ENCODE measurements around the gene BPNT1. TPM values are rescaled to one million over a fixed set of nuclear protein-coding genes. Genes with fewer than 3 reads are reported as not detected.
"Not testable (repeated sequence)": the region's sequence is repeated elsewhere in the genome, so short reads cannot be mapped to it uniquely, and the experiment has no call there.

The BPNT1 gene
- total RNA-seq (2014; rRNA removed; shearing (Covaris generic)): 46.5 and 48.3 TPM in 2 replicates

- Histone ChIP-seq H3K27ac (peak within 1 kb of the TSS; percentile 6; the same call in 1 of the 2 replicates), H3K36me3 (peaks cover 2% of the 10 kb centered on the region; the same call in 1 of the 2 replicates), H3K4me1 (no peaks in the 10 kb centered on the region; the same call in 1 of the 2 replicates), H3K9me3 (replicated peaks) (no peaks in the 10 kb centered on the region), H3K4me3 (peak within 1 kb of the TSS; percentile 66), H3K27me3 (no peaks in the 10 kb centered on the region)
- DNase-seq: peak; percentile 96 to 98
Measured at GRCh38 chr1:220089650-220090556, at the start of gene BPNT1. Gene BPNT1 (minus strand): TSS chr1:220089788. CDS start chr1:220079846, 9,942 bp downstream.

GRCh38 chr1:220137019-220137786 is 47.6 kb upstream of the BPNT1 start:
- no peak for DNase-seq
- Histone ChIP-seq H3K27ac (no peak overlapping the region), H3K4me1 (no peaks in the 10 kb centered on the region), H3K27me3 (no peaks in the 10 kb centered on the region), H3K9me3 (replicated peaks) (no peaks in the 10 kb centered on the region), H3K36me3 (peaks cover 73% of the 10 kb centered on the region), H3K4me3 (no peak overlapping the region)

GRCh38 chr1:220135755-220136154 is 46.2 kb upstream of the BPNT1 start:
- DNase-seq: no peak
- Histone ChIP-seq H3K36me3 (peaks cover 72% of the 10 kb centered on the region), H3K27me3 (no peaks in the 10 kb centered on the region), H3K27ac (no peak overlapping the region), H3K4me3 (no peak overlapping the region), H3K9me3 (replicated peaks) (no peaks in the 10 kb centered on the region), H3K4me1 (no peaks in the 10 kb centered on the region)

- H3K4me1 ChIP-seq: no peaks in the 10 kb centered on the region
- DNase-seq: no peak
- H3K27ac ChIP-seq: no peak overlapping the region
- no peak overlapping the region for H3K4me3 ChIP-seq
- H3K27me3 ChIP-seq: no peaks in the 10 kb centered on the region
- H3K9me3 ChIP-seq (replicated peaks): no peaks in the 10 kb centered on the region
- H3K36me3 ChIP-seq: peaks cover 57% of the 10 kb centered on the region
Measured at GRCh38 chr1:220129479-220130210, 40.1 kb upstream of the BPNT1 start.

GRCh38 chr1:220127076-220127475 is 37.5 kb upstream of the BPNT1 start:
- H3K4me3 ChIP-seq: no peak overlapping the region
- H3K4me1 ChIP-seq: no peaks in the 10 kb centered on the region
- H3K9me3 ChIP-seq (replicated peaks): no peaks in the 10 kb centered on the region

GRCh38 chr1:220124542-220124941 is 35.0 kb upstream of the BPNT1 start:
- Histone ChIP-seq H3K4me1 (no peaks in the 10 kb centered on the region), H3K36me3 (peaks cover 20% of the 10 kb centered on the region), H3K27ac (no peak overlapping the region), H3K9me3 (replicated peaks) (no peaks in the 10 kb centered on the region), H3K4me3 (no peak overlapping the region), H3K27me3 (no peaks in the 10 kb centered on the region)
- DNase-seq: no peak

More at GRCh38 chr1:220127076-220127475, 37.5 kb upstream of the BPNT1 start:
- H3K27me3 ChIP-seq: no peaks in the 10 kb centered on the region
- no peak overlapping the region for H3K27ac ChIP-seq
- DNase-seq: no peak
- H3K36me3 ChIP-seq: peaks cover 38% of the 10 kb centered on the region

- peak; percentile 19 to 45 for DNase-seq
- peaks cover 16% of the 10 kb centered on the region; the same call in 1 of the 2 replicates for H3K36me3 ChIP-seq
- H3K4me1 ChIP-seq: no peaks in the 10 kb centered on the region
- H3K27ac ChIP-seq: no peak overlapping the region
- no peaks in the 10 kb centered on the region for H3K9me3 ChIP-seq (replicated peaks)
- no peak overlapping the region for H3K4me3 ChIP-seq
- no peaks in the 10 kb centered on the region for H3K27me3 ChIP-seq
Measured at GRCh38 chr1:220123889-220124288, 34.3 kb upstream of the BPNT1 start.

GRCh38 chr1:220123066-220123465 is 33.5 kb upstream of the BPNT1 start:
- no peak overlapping the region for H3K4me3 ChIP-seq
- no peaks in the 10 kb centered on the region for H3K9me3 ChIP-seq (replicated peaks)
- peaks cover 11% of the 10 kb centered on the region; the same call in 1 of the 2 replicates for H3K36me3 ChIP-seq
- DNase-seq: no peak
- no peaks in the 10 kb centered on the region for H3K4me1 ChIP-seq
- no peaks in the 10 kb centered on the region for H3K27me3 ChIP-seq
- H3K27ac ChIP-seq: no peak overlapping the region

GRCh38 chr1:220121791-220122530 is 32.4 kb upstream of the BPNT1 start:
- Histone ChIP-seq H3K4me1 (no peaks in the 10 kb centered on the region), H3K27me3 (no peaks in the 10 kb centered on the region), H3K9me3 (replicated peaks) (no peaks in the 10 kb centered on the region), H3K36me3 (peaks cover 13% of the 10 kb centered on the region), H3K4me3 (no peak overlapping the region), H3K27ac (no peak overlapping the region)
- DNase-seq: no peak

GRCh38 chr1:220119043-220119512 is 29.5 kb upstream of the BPNT1 start:
- no peaks in the 10 kb centered on the region for H3K27me3 ChIP-seq
- no peaks in the 10 kb centered on the region for H3K9me3 ChIP-seq (replicated peaks)
- no peak for DNase-seq
- no peaks in the 10 kb centered on the region for H3K4me1 ChIP-seq
- no peak overlapping the region for H3K4me3 ChIP-seq
- H3K36me3 ChIP-seq: peaks cover 34% of the 10 kb centered on the region
- no peak overlapping the region for H3K27ac ChIP-seq

- peak; percentile 22 to 55 for DNase-seq
Measured at GRCh38 chr1:220113136-220113695, 23.6 kb upstream of the BPNT1 start.

GRCh38 chr1:220112600-220112999 is 23.0 kb upstream of the BPNT1 start:
- H3K4me3 ChIP-seq; H3K27ac ChIP-seq; H3K4me1 ChIP-seq; H3K27me3 ChIP-seq; H3K9me3 ChIP-seq (replicated peaks); DNase-seq: not testable (repeated sequence)
- peaks cover 63% of the 10 kb centered on the region for H3K36me3 ChIP-seq

More at GRCh38 chr1:220113136-220113695, 23.6 kb upstream of the BPNT1 start:
- H3K27me3 ChIP-seq: no peaks in the 10 kb centered on the region
- H3K27ac ChIP-seq: no peak overlapping the region
- H3K4me3 ChIP-seq: no peak overlapping the region
- no peaks in the 10 kb centered on the region for H3K9me3 ChIP-seq (replicated peaks)
- H3K4me1 ChIP-seq: no peaks in the 10 kb centered on the region
- peaks cover 63% of the 10 kb centered on the region for H3K36me3 ChIP-seq

- H3K4me3 ChIP-seq; H3K27me3 ChIP-seq; DNase-seq; H3K4me1 ChIP-seq; H3K9me3 ChIP-seq (replicated peaks); H3K27ac ChIP-seq: not testable (repeated sequence)
- peaks cover 65% of the 10 kb centered on the region for H3K36me3 ChIP-seq
Measured at GRCh38 chr1:220110473-220110872, 20.9 kb upstream of the BPNT1 start.

All from SJCRH30 (cell line).